Measurements from ENCODE around the gene YIPF1. TPM values are rescaled to one million over a fixed set of nuclear protein-coding genes. Genes with fewer than 3 reads are reported as not detected.
"Not testable (repeated sequence)": the region's sequence is repeated elsewhere in the genome, so short reads cannot be mapped to it uniquely, and the experiment has no call there.

The YIPF1 gene
- total RNA-seq, 2 experiments from 2014 or later = 14.5 to 16.5 TPM

DNA sequence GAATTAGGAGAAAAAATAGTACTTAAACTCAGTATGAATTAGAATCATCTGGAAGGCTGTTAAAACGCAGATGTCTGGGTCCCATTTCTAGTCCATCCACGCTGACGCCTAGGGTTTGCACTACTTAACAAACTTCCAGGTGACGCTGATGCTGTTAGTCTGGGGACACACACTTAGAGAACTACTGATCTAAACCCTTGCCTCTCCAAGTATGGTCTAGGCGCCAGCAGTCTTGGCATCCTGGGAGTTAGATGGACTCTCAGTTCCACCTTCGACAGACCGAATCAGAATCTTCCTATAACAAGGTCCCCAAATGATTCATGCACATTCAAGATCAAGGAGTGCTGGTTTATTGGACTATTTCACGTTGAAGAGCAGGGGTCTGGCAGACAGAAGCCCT, 15.9 kb upstream of the YIPF1 start:
- Mint-ChIP-seq H3K4me1 (peaks cover 4% of the 10 kb centered on the region), H3K4me3 (no peak overlapping the region), H3K36me3 (no peaks in the 10 kb centered on the region), H3K27ac (no peak overlapping the region), H3K27me3 (no peaks in the 10 kb centered on the region), H3K9me3 (no peaks in the 10 kb centered on the region)
- DNase-seq = no peak

- DNase-seq = no peak
- no peaks in the 10 kb centered on the region for H3K36me3 Mint-ChIP-seq
- peaks cover 4% of the 10 kb centered on the region for H3K4me1 Mint-ChIP-seq
- no peaks in the 10 kb centered on the region for H3K27me3 Mint-ChIP-seq
- no peak overlapping the region for H3K27ac Mint-ChIP-seq
- H3K4me3 Mint-ChIP-seq = no peak overlapping the region
- H3K9me3 Mint-ChIP-seq = no peaks in the 10 kb centered on the region
Measured at GRCh38 chr1:53902235-53903138, 12.9 kb upstream of the YIPF1 start.

GRCh38 chr1:53899708-53900107, 10.1 kb upstream of the YIPF1 start:
- H3K9me3 Mint-ChIP-seq = no peaks in the 10 kb centered on the region
- H3K4me1 Mint-ChIP-seq = peaks cover 4% of the 10 kb centered on the region
- no peak overlapping the region for H3K27ac Mint-ChIP-seq

DNA sequence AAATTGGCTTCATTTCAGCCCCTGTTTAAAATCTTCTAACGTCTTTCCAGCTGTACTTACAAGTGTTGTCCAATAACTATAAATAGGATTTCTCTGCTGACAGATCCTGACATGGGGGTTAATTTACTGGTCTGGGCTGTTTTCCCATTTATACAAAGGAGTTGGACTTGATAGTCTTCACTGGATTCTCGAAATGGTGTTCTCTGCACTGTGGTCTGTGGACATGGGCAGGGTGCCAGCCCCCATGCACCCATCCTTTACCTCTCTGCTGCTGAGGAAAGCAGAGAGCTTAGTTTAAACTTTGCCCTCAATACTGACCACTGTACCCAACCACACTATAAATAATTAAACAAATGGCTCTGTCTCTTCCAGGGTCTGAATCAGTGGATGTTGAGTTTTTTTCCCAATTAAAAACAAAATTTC, 9.6 kb upstream of the YIPF1 start:
- Mint-ChIP-seq H3K27ac (no peak overlapping the region), H3K4me3 (no peak overlapping the region), H3K36me3 (no peaks in the 10 kb centered on the region), H3K9me3 (no peaks in the 10 kb centered on the region), H3K27me3 (peaks cover 7% of the 10 kb centered on the region), H3K4me1 (peaks cover 4% of the 10 kb centered on the region)
- no peak for DNase-seq

More at GRCh38 chr1:53899708-53900107, 10.1 kb upstream of the YIPF1 start:
- DNase-seq = no peak
- Mint-ChIP-seq H3K4me3 (no peak overlapping the region), H3K27me3 (peaks cover 7% of the 10 kb centered on the region), H3K36me3 (no peaks in the 10 kb centered on the region)

GRCh38 chr1:53896635-53897229, 7.1 kb upstream of the YIPF1 start:
- H3K4me3 Mint-ChIP-seq = no peak overlapping the region
- H3K27me3 Mint-ChIP-seq = peaks cover 14% of the 10 kb centered on the region
- H3K36me3 Mint-ChIP-seq = no peaks in the 10 kb centered on the region
- no peaks in the 10 kb centered on the region for H3K9me3 Mint-ChIP-seq
- H3K4me1 Mint-ChIP-seq = peaks cover 13% of the 10 kb centered on the region
- no peak overlapping the region for H3K27ac Mint-ChIP-seq
- DNase-seq = no peak

DNA sequence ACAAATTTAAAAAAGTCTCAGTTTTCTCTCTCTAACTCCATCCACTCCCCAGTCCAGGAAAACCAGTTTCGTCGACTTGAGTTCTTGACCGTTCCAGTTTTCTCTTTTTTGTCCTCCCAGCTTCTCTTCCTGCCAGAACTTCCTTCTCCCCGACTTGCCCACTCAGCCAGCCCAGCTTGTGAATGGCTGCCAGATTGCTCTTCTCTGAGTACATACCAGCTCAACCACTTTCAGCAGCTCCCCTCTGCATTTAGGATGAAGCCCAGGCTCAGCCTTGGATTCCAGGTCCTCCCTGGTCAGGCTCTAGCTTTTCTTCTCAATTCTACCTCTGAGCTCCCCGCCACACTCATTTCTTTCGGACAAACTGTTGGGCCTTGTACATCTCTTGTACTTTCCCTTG, 5.8 kb upstream of the YIPF1 start:
- Mint-ChIP-seq H3K4me3 (no peak overlapping the region), H3K36me3 (no peaks in the 10 kb centered on the region), H3K9me3 (no peaks in the 10 kb centered on the region), H3K4me1 (peaks cover 17% of the 10 kb centered on the region), H3K27ac (no peak overlapping the region), H3K27me3 (peaks cover 14% of the 10 kb centered on the region)
- no peak for DNase-seq

- no peak overlapping the region for H3K4me3 Mint-ChIP-seq
- H3K27ac Mint-ChIP-seq = no peak overlapping the region
- H3K36me3 Mint-ChIP-seq = no peaks in the 10 kb centered on the region
- H3K27me3 Mint-ChIP-seq = peaks cover 14% of the 10 kb centered on the region
- H3K9me3 Mint-ChIP-seq = no peaks in the 10 kb centered on the region
- peaks cover 23% of the 10 kb centered on the region for H3K4me1 Mint-ChIP-seq
- no peak for DNase-seq
Measured at GRCh38 chr1:53894644-53895043, 5.0 kb upstream of the YIPF1 start.

- DNase-seq = peak; percentile 34
- H3K4me1 Mint-ChIP-seq = peaks cover 26% of the 10 kb centered on the region
- H3K36me3 Mint-ChIP-seq = no peaks in the 10 kb centered on the region
- H3K4me3 Mint-ChIP-seq = no peak within 1 kb of the TSS
- H3K27ac Mint-ChIP-seq = no peak within 1 kb of the TSS
- H3K9me3 Mint-ChIP-seq = no peaks in the 10 kb centered on the region
- peaks cover 14% of the 10 kb centered on the region for H3K27me3 Mint-ChIP-seq
Measured at GRCh38 chr1:53893999-53894636, 4.5 kb upstream of the YIPF1 start, which contains the start of gene DIO1. DIO1 (plus strand) TSS chr1:53894187; CDS start chr1:53894211, 24 bp downstream.

DNA sequence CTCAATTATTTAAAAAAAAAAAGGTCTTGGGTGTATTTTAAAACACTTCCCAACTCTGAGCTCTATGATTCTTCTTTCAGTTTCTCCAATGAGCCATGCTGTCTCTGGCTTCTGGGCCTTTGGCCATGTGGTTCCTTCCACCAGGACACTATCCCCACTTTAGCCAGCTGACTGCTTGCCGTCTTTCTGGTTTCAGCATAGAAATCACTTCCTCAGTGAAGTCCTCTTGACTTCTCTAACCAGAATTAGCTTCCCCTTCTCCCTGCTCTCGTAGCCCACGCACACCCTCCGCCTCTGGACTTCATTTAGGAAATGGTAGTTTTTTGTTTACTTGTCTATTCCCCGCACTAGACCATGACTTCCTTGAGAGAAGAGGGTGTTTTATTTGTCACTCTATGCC, 3.3 kb upstream of the YIPF1 start:
- Mint-ChIP-seq H3K36me3 (no peaks in the 10 kb centered on the region), H3K9me3 (no peaks in the 10 kb centered on the region), H3K27ac (no peak overlapping the region), H3K27me3 (peaks cover 14% of the 10 kb centered on the region), H3K4me1 (peaks cover 36% of the 10 kb centered on the region), H3K4me3 (no peak overlapping the region)
- DNase-seq = no peak

- Mint-ChIP-seq H3K4me1 (peaks cover 36% of the 10 kb centered on the region), H3K36me3 (peaks cover 2% of the 10 kb centered on the region), H3K27me3 (peaks cover 14% of the 10 kb centered on the region), H3K9me3 (no peaks in the 10 kb centered on the region), H3K27ac (no peak overlapping the region), H3K4me3 (no peak overlapping the region)
- DNase-seq = no peak
Measured at GRCh38 chr1:53891678-53892077, 2.1 kb upstream of the YIPF1 start.

DNA sequence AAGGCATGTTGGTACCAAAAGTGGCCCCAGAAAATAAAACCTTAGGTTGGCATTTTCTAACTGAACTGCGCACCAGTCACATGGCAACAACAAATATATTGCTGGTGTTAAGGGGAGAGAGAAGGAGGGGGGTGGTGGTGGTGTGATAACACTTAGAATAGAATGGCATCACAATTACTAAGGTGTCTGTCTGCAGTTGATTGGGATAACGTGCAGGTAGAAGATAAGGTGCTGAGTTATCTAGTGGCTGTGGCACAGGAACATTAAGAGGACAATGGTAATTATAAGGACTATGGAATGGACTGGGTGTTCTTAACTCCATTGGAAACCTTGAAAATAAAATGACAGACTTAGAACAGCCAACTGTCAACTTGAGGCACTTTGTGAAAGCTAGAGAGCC, 1.4 kb upstream of the YIPF1 start:
- Mint-ChIP-seq H3K4me1 (peaks cover 37% of the 10 kb centered on the region), H3K27ac (peak overlapping the region; percentile 99), H3K27me3 (peaks cover 14% of the 10 kb centered on the region), H3K36me3 (peaks cover 2% of the 10 kb centered on the region), H3K4me3 (peak overlapping the region; percentile 98), H3K9me3 (no peaks in the 10 kb centered on the region)
- DNase-seq = no peak

DNA sequence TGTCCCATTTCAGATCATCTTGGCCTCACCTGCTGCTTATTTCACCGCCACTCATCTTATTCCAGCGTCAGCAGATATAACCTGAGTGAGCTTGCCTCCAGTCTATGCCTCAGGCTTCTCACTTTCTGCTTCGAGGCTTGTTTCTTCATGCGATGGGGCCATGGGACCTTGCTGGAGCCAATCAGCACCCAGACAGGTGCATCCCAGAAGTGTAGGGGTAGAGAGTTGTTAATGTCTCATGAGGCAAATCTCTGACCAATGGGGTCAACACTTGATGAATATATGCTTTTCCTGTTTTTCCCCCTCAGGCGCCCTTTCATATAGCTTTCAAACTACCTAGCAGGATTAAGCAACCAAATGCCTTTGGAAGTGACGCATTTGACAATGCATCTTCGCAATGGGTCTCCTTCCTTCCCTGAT, 935 bp upstream of the YIPF1 start:
- Mint-ChIP-seq H3K27me3 (peaks cover 11% of the 10 kb centered on the region), H3K4me1 (peaks cover 38% of the 10 kb centered on the region), H3K4me3 (peak overlapping the region; percentile 98), H3K9me3 (no peaks in the 10 kb centered on the region), H3K36me3 (peaks cover 2% of the 10 kb centered on the region), H3K27ac (peak overlapping the region; percentile 99)
- DNase-seq = no peak

DNA sequence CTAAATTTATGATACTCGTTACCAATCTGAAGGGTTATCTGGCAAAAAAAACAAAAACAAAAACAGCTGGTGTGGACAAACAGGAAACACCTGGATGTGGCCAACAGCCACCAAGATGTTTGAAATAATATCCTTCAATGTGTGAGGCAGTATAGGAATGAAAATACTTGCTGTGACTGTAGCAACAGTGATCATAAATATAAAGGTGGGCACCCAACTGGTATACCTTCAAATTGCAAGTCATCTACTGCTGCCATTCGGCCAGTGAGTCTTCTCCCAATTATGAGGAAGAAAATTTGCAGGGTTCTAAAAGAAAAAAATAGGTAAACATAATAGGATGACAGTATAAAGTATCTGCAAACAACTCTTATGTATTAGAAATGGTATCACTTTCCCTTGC, 916 bp downstream of the YIPF1 start:
- no peak for DNase-seq
- H3K9me3 Mint-ChIP-seq = no peaks in the 10 kb centered on the region
- H3K4me1 Mint-ChIP-seq = peaks cover 44% of the 10 kb centered on the region
- H3K27ac Mint-ChIP-seq = peak overlapping the region; percentile 20
- H3K4me3 Mint-ChIP-seq = peak overlapping the region; percentile 98
- H3K36me3 Mint-ChIP-seq = peaks cover 2% of the 10 kb centered on the region
- peaks cover 3% of the 10 kb centered on the region for H3K27me3 Mint-ChIP-seq

GRCh38 chr1:53883600-53883999, 6.0 kb downstream of the YIPF1 start:
- H3K27ac Mint-ChIP-seq, DNase-seq, H3K4me3 Mint-ChIP-seq, H3K27me3 Mint-ChIP-seq, H3K9me3 Mint-ChIP-seq: not testable (repeated sequence)
- Mint-ChIP-seq H3K36me3 (peaks cover 28% of the 10 kb centered on the region), H3K4me1 (peaks cover 20% of the 10 kb centered on the region)

GRCh38 chr1:53881853-53882252, 7.7 kb downstream of the YIPF1 start:
- Mint-ChIP-seq H3K36me3 (peaks cover 26% of the 10 kb centered on the region), H3K4me1 (peaks cover 15% of the 10 kb centered on the region)
- not testable (repeated sequence) for H3K27me3 Mint-ChIP-seq, H3K9me3 Mint-ChIP-seq, H3K4me3 Mint-ChIP-seq, H3K27ac Mint-ChIP-seq, DNase-seq

All from activated naive CD8-positive, alpha-beta T cell treated with anti-CD3 and anti-CD28 coated beads for 36 hours (primary cell).